Ishikawa (cell line): ENCODE measurements around the gene FAM124A.

ENCODE experiments used
- CEBPB ChIP-seq: IDR thresholded peaks from 2 replicates; pipeline ENCODE4 v1.6.1; 2012
- CREB1 ChIP-seq: IDR thresholded peaks from 2 replicates; pipeline ENCODE4 v1.6.1; 2012; ENCODE audit warnings: low read depth
- EP300 ChIP-seq: IDR thresholded peaks from 2 replicates; pipeline ENCODE4 v1.6.1; 2012; ENCODE audit warnings: borderline replicate concordance
- FOXM1 ChIP-seq: IDR thresholded peaks from 2 replicates; pipeline ENCODE4 v1.6.1; 2012; ENCODE audit warnings: low read depth, borderline replicate concordance
- RAD21 ChIP-seq: IDR thresholded peaks from 2 replicates; pipeline ENCODE4 v1.6.1; 2012; ENCODE audit warnings: low read depth
- TAF1 ChIP-seq: IDR thresholded peaks from 2 replicates; pipeline ENCODE4 v1.6.1; 2012; ENCODE audit warnings: low read depth, mild to moderate bottlenecking
- YY1 ChIP-seq: IDR thresholded peaks from 2 replicates; pipeline ENCODE4 v1.6.1; 2012; ENCODE audit warnings: low read depth
- TF ChIP-seq, protein P1 (sequence below): IDR thresholded peaks from 2 replicates; pipeline ENCODE4 v1.6.1; 2012

DNA sequence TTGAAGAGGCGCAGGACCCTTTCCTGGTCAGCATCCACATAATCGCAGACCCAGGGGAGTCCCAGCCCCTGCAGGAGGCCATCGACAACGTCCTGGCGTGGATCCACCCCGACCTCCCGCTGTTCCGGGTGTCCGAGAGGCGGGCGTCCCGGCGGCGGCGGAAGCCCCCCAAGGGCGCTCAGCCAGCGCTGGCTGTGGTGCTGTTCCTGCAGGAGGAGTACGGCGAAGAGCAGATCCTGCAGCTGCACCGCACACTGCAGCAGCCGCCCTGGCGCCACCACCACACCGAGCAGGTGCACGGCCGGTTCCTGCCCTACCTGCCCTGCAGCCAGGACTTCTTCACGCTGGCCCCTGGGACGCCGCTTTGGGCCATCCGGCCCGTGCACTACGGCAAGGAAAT lies 29.3 kb downstream of the FAM124A start:
- TF ChIP-seq, protein P1, sequence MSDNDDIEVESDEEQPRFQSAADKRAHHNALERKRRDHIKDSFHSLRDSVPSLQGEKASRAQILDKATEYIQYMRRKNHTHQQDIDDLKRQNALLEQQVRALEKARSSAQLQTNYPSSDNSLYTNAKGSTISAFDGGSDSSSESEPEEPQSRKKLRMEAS, result no peak
- TF ChIP-seq FOXM1 (no peak), TAF1 (no peak), EP300 (no peak), RAD21 (no peak), YY1 (no peak), CREB1 (no peak), CEBPB (no peak)
